Cardiac fibroblast (primary cell): ENCODE results near the gene BDH1.

Experiments used
- DNase-seq, 2 donors: peaks; one replicate each; pipeline versions ENCODE4 v3.0.0 to v3.0.0-alpha.2; 2010; ENCODE audit warnings: low read depth in 2 of 2
- H3K4me3 ChIP-seq, 2 donors: replicated peaks in 1 of 2; 1 replicate in 1 of 2; 2 replicates in 1 of 2; pipeline ENCODE4 v1.5.1; 2011; ENCODE audit warnings: low read depth in 2 of 2, low read length in 2 of 2, mild to moderate bottlenecking in 2 of 2, moderate library complexity in 1 of 2
- CTCF ChIP-seq: IDR thresholded peaks from one replicate; pipeline ENCODE4 v1.5.1; 2011; ENCODE audit warnings: low read depth, mild to moderate bottlenecking, low read length, inconsistent platforms

BDH1 gene

GRCh38 chr3:197524128-197524527 lies 31.6 kb downstream of the BDH1 start:
- no peak for TF ChIP-seq CTCF
- no peak overlapping the region for H3K4me3 ChIP-seq
- no peak for DNase-seq

- no peak for DNase-seq
- TF ChIP-seq CTCF = no peak
Observed at GRCh38 chr3:197523526-197523925, 32.2 kb downstream of the BDH1 start.

GRCh38 chr3:197522881-197523441 lies 32.8 kb downstream of the BDH1 start:
- DNase-seq = peak; percentile 58 to 88
- TF ChIP-seq CTCF = no peak

More at GRCh38 chr3:197523526-197523925, 32.2 kb downstream of the BDH1 start:
- no peak overlapping the region for H3K4me3 ChIP-seq

GRCh38 chr3:197522183-197522715 lies 33.5 kb downstream of the BDH1 start:
- no peak for TF ChIP-seq CTCF
- no peak for DNase-seq
- no peak overlapping the region for H3K4me3 ChIP-seq

More at GRCh38 chr3:197522881-197523441, 32.8 kb downstream of the BDH1 start:
- no peak overlapping the region for H3K4me3 ChIP-seq

GRCh38 chr3:197521277-197522182 lies 34.2 kb downstream of the BDH1 start:
- no peak overlapping the region for H3K4me3 ChIP-seq
- no peak for TF ChIP-seq CTCF
- no peak for DNase-seq

- DNase-seq = peak; percentile 52 to 53
- H3K4me3 ChIP-seq = no peak overlapping the region
- TF ChIP-seq CTCF = no peak
Observed at GRCh38 chr3:197520311-197521276, 35.2 kb downstream of the BDH1 start.
